Gastrocnemius medialis (tissue), 4 donors: Measurements from ENCODE around the gene TRUB1. TPM values are rescaled to one million over a fixed set of nuclear protein-coding genes. Genes with fewer than 3 reads are reported as not detected.

Experiments used
- ATAC-seq, 2 donors: fragments of 150-250 bp; one replicate each; pipeline ENCODE4 v1.9.1; 2016
- DNase-seq, 2 donors: peaks; one replicate each; pipeline ENCODE4 v3.0.0-alpha.2; 2019
- H3K27ac ChIP-seq, 4 donors: fragments of 200-600 bp; sonication (generic); 1 replicate in 1 of 4; 2 replicates in 3 of 4; pipeline ENCODE4 v1.5.1; 2016 to 2018; ENCODE audit warnings: mild to moderate bottlenecking in 2 of 4, moderate library complexity in 1 of 4
- H3K27me3 ChIP-seq, 3 donors: fragments of 200-600 bp; sonication (generic) in 2 of 3; 1 replicate in 1 of 3; 2 replicates in 2 of 3; pipeline versions ENCODE4 v1.5.1 to v1.6.0; 2016 to 2019; ENCODE audit warnings: mild to moderate bottlenecking in 1 of 3, moderate library complexity in 1 of 3
- H3K36me3 ChIP-seq, 2 donors: fragments of 200-600 bp; sonication (generic) in 1 of 2; one replicate each; pipeline ENCODE4 v1.5.1; 2017 to 2018
- H3K4me1 ChIP-seq, 2 donors: fragments of 200-600 bp; sonication (generic) in 1 of 2; one replicate each; pipeline ENCODE4 v1.5.1; 2016 to 2017; ENCODE audit warnings: mild to moderate bottlenecking in 2 of 2
- H3K4me3 ChIP-seq, 4 donors: fragments of 200-600 bp; sonication (generic) in 3 of 4; 1 replicate in 1 of 4; 2 replicates in 3 of 4; pipeline ENCODE4 v1.5.1; 2016 to 2019; ENCODE audit warnings: mild to moderate bottlenecking in 2 of 4
- H3K9me3 ChIP-seq, 3 donors: fragments of 200-600 bp; sonication (generic) in 2 of 3; 1 replicate in 1 of 3; 2 replicates in 2 of 3; pipeline ENCODE4 v1.5.1; 2016 to 2019
- POLR2A ChIP-seq, 2 donors: fragments of 450-650 bp; IDR thresholded peaks; one replicate each; pipeline ENCODE4 v1.6.1; 2017; ENCODE audit warnings: antibody characterized with exemption in 2 of 2, mild to moderate bottlenecking in 2 of 2, moderate library complexity in 2 of 2
- in situ Hi-C, 4 donors: fragments of 200-750 bp; cut with MboI; loops; one replicate each; pipeline versions ENCODE4 v1.15.0 to v1.8.0; 2017; ENCODE audit warnings: low sequenced_read_pairs in 4 of 4
- intact Hi-C: fragments of 100-400 bp; cut with DNase I; formaldehyde crosslinking; loops from one replicate; pipeline ENCODE4 v1.15.1; 2023; ENCODE audit warnings: low total_unique reads
- total RNA-seq, 4 donors: library from RNA; depleted of rRNA; stranded (reverse); fragments of >200 nt; gene quantifications; one replicate each; pipeline versions ENCODE4 v1.1.0 to v1.2.3, GENCODE V29; 2016
- TF ChIP-seq, protein P1 (sequence below), 5 experiments: fragments of 450-650 bp in 3 of 5; fragments of 200-600 bp in 2 of 5; sonication (generic) in 2 of 5; IDR thresholded peaks in 4 of 5; conservative IDR thresholded peaks in 1 of 5; 1 replicate in 4 of 5; 2 replicates in 1 of 5; pipeline ENCODE4 v1.5.1; 2016 to 2019; ENCODE audit warnings: antibody characterized with exemption in 5 of 5, mild to moderate bottlenecking in 3 of 5, moderate library complexity in 3 of 5

The TRUB1 gene
- total RNA-seq, 4 donors from 2014 or later: 8.5 to 16.5 (median 10.3) TPM

DNA sequence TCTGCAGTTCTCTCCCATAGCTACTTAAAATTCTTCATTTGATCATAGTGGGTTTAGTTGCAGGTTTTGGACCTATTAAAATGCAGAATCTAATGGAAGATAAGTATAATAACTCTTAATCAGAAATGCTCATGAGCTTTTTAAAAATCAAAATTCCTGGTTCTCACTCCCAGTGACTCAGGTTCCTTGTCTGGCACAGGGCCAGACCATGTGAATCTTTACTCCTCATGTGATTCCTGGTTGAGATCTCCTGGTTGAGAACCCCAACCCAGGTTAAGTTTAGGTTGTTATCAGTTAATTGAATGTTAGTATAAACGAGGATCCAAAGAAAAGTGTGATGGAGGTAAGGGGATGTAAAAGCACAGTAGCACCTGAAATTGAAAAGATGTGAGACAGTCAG is 17.5 kb upstream of the TRUB1 start:
- H3K27me3 ChIP-seq: no peaks in the 10 kb centered on the region
- DNase-seq (no peak), ATAC-seq (no peak)
- no peak for TF ChIP-seq POLR2A (IDR thresholded peaks at IDR 0.05)
- TF ChIP-seq, protein P1, sequence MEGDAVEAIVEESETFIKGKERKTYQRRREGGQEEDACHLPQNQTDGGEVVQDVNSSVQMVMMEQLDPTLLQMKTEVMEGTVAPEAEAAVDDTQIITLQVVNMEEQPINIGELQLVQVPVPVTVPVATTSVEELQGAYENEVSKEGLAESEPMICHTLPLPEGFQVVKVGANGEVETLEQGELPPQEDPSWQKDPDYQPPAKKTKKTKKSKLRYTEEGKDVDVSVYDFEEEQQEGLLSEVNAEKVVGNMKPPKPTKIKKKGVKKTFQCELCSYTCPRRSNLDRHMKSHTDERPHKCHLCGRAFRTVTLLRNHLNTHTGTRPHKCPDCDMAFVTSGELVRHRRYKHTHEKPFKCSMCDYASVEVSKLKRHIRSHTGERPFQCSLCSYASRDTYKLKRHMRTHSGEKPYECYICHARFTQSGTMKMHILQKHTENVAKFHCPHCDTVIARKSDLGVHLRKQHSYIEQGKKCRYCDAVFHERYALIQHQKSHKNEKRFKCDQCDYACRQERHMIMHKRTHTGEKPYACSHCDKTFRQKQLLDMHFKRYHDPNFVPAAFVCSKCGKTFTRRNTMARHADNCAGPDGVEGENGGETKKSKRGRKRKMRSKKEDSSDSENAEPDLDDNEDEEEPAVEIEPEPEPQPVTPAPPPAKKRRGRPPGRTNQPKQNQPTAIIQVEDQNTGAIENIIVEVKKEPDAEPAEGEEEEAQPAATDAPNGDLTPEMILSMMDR (IDR thresholded peaks at IDR 0.05 in 4 of 5, conservative IDR thresholded peaks at IDR 0.05 in 1 of 5): no peak
- no peak overlapping the region for H3K4me3 ChIP-seq
- no peaks in the 10 kb centered on the region for H3K4me1 ChIP-seq
- no peak overlapping the region for H3K27ac ChIP-seq
- H3K36me3 ChIP-seq: no peaks in the 10 kb centered on the region
- in situ Hi-C loops: no loop called here
- intact Hi-C loops: no loop called here
- no peaks in the 10 kb centered on the region for H3K9me3 ChIP-seq

DNA sequence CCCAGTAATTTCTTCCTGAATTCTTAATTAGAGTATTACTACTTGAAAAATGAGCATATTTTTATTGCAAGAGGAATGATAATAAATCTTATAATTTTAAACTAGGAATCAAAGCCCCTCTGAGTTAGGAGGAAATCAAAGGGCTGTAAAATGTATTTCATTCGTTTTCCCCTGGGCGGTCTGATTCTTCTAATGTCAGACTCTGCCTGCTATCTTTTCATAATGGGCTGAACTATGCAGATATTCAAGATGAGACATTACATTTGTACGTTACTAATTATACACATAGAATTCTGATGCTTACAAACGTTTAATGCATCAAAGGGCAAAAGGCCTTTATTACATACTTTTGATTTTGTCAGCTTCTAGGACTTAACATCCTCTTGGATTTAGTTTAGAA is 16.0 kb upstream of the TRUB1 start:
- intact Hi-C loops (no loop called here), in situ Hi-C loops (no loop called here)
- TF ChIP-seq POLR2A (IDR thresholded peaks at IDR 0.05): no peak
- TF ChIP-seq, protein P1 (IDR thresholded peaks at IDR 0.05 in 4 of 5, conservative IDR thresholded peaks at IDR 0.05 in 1 of 5): no peak
- Histone ChIP-seq H3K4me3 (no peak overlapping the region), H3K36me3 (no peaks in the 10 kb centered on the region), H3K27ac (no peak overlapping the region), H3K4me1 (no peaks in the 10 kb centered on the region), H3K9me3 (no peaks in the 10 kb centered on the region), H3K27me3 (no peaks in the 10 kb centered on the region)
- DNase-seq: no peak
- ATAC-seq: no peak

DNA sequence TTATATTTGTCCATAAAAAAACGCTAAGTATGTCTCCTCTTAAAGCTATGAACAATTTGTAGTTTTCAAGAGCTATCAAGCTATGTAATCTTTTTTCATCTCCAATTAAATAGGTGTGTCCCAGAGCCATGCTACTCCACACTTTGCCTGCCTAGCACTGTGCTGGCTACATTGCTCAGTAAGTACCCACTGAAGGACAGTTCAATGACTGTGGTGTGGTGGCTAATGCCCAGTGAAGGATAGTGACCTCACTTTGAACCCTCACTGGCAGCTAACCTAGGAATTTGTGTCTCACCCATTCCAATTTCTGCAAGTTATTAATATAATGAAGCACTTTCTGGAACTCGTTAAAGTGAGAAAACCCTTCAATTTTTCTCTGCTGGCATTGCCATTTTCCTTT is 14.4 kb upstream of the TRUB1 start:
- no peaks in the 10 kb centered on the region for H3K36me3 ChIP-seq
- intact Hi-C loops (no loop called here), in situ Hi-C loops (no loop called here)
- DNase-seq: no peak
- no peaks in the 10 kb centered on the region for H3K27me3 ChIP-seq
- H3K4me3 ChIP-seq: no peak overlapping the region
- H3K4me1 ChIP-seq: no peaks in the 10 kb centered on the region
- H3K9me3 ChIP-seq: no peaks in the 10 kb centered on the region
- no peak for ATAC-seq
- TF ChIP-seq POLR2A (IDR thresholded peaks at IDR 0.05): no peak
- TF ChIP-seq, protein P1 (IDR thresholded peaks at IDR 0.05 in 4 of 5, conservative IDR thresholded peaks at IDR 0.05 in 1 of 5): no peak
- H3K27ac ChIP-seq: no peak overlapping the region

DNA sequence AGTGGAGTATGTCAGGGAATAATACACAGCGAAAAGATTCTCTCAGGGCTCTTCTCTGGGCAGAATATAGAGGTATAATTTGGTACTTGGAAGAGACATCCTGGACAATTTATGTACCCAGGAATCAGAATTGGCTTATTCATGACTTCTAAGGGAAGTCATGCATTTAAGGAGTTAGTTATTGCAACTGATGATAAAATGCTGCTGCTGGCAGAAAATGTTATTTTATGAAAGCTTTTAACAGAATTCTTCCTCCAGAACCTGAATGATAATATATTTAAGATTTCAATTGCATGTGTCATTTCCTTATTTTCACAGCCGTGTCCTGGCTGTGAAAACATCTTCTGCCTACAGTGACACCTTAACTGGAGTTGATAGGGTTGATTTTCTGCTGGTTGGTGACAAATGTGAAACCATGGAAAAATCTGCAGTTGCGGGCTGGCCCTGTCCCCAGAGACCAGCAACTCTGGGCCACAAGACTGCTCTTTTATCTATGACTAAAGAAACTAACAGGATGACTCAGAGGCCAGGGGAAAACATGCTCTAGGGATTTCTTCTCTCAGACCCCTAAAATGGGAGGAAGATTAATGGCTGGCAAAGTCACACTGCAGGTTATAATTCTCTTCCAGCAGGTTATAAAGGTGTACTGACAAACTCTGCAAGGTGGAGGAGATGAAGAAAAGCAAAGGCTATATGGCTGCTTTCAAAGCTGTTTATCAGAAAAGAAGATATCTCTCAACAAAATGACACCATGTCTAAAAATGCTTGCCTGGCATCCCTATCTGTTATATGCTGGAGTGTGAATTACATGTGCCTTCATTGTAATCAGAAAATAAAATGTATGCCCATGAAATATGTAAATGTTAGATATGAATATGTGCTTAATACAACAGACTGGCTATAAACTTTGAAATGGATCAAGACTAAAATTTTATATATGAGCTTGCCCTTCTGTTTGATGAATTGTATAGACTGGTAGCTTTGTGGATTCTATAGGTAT is 12.1 kb upstream of the TRUB1 start:
- H3K27me3 ChIP-seq: no peaks in the 10 kb centered on the region
- no peaks in the 10 kb centered on the region for H3K36me3 ChIP-seq
- no peaks in the 10 kb centered on the region for H3K9me3 ChIP-seq
- H3K4me3 ChIP-seq: no peak overlapping the region
- TF ChIP-seq, protein P1 (IDR thresholded peaks at IDR 0.05 in 4 of 5, conservative IDR thresholded peaks at IDR 0.05 in 1 of 5): no peak
- TF ChIP-seq POLR2A (IDR thresholded peaks at IDR 0.05): no peak
- ATAC-seq: no peak
- no peaks in the 10 kb centered on the region for H3K4me1 ChIP-seq
- intact Hi-C loops: no loop called here
- H3K27ac ChIP-seq: no peak overlapping the region
- in situ Hi-C loops: no loop called here
- no peak for DNase-seq
